IPS-NIHi7 (cell line): ENCODE measurements around the gene CFAP251.
"Not testable (repeated sequence)": the region's sequence is repeated elsewhere in the genome, so short reads cannot be mapped to it uniquely, and the experiment has no call there.

Experiments used
- DNase-seq: peaks from one replicate; pipeline ENCODE4 v3.0.0; 2012; ENCODE audit warnings: mixed read lengths; ENCODE audit errors: extremely low spot score

CFAP251 gene

GRCh38 chr12:121903202-121903601, 15.2 kb upstream of the CFAP251 start:
- no peak for DNase-seq

- DNase-seq, result no peak
Observed at GRCh38 chr12:121905746-121906145, 12.6 kb upstream of the CFAP251 start.

- DNase-seq, result no peak
Observed at GRCh38 chr12:121908702-121909101, 9.7 kb upstream of the CFAP251 start.

- no peak for DNase-seq
Observed at GRCh38 chr12:121911824-121912585, 6.4 kb upstream of the CFAP251 start.

- no peak for DNase-seq
Observed at GRCh38 chr12:121915841-121916321, 2.5 kb upstream of the CFAP251 start.

GRCh38 chr12:121916719-121917118, 1.7 kb upstream of the CFAP251 start:
- peak; percentile 53 for DNase-seq

- no peak for DNase-seq
Observed at GRCh38 chr12:121918679-121919038, 267 bp downstream of the CFAP251 start.

- no peak for DNase-seq
Observed at GRCh38 chr12:121921066-121921465, 2.7 kb downstream of the CFAP251 start.

- no peak for DNase-seq
Observed at GRCh38 chr12:121925358-121925695, 6.9 kb downstream of the CFAP251 start.

- DNase-seq, result no peak
Observed at GRCh38 chr12:121926874-121927706, 8.7 kb downstream of the CFAP251 start.

GRCh38 chr12:121927813-121928212, 9.4 kb downstream of the CFAP251 start:
- DNase-seq, result no peak

GRCh38 chr12:121929545-121929944, 11.2 kb downstream of the CFAP251 start:
- not testable (repeated sequence) for DNase-seq

GRCh38 chr12:121930862-121931261, 12.5 kb downstream of the CFAP251 start:
- no peak for DNase-seq

GRCh38 chr12:121932176-121932536, 13.8 kb downstream of the CFAP251 start:
- DNase-seq, result no peak

- no peak for DNase-seq
Observed at GRCh38 chr12:121932914-121933521, 14.6 kb downstream of the CFAP251 start.

- DNase-seq, result peak; percentile 89
Observed at GRCh38 chr12:121933522-121934308, 15.3 kb downstream of the CFAP251 start.

GRCh38 chr12:121934309-121934664, 15.9 kb downstream of the CFAP251 start:
- DNase-seq, result no peak

- no peak for DNase-seq
Observed at GRCh38 chr12:121937654-121938053, 19.3 kb downstream of the CFAP251 start.

- DNase-seq, result no peak
Observed at GRCh38 chr12:121939186-121939585, 20.8 kb downstream of the CFAP251 start.

- DNase-seq, result no peak
Observed at GRCh38 chr12:121939992-121940766, 21.8 kb downstream of the CFAP251 start.

GRCh38 chr12:121942145-121942718, 23.8 kb downstream of the CFAP251 start:
- no peak for DNase-seq
